ENCODE results near the gene ZNF626. TPM values are rescaled to one million over a fixed set of nuclear protein-coding genes. Genes with fewer than 3 reads are reported as not detected.
"Not testable (repeated sequence)": the region's sequence is repeated elsewhere in the genome, so short reads cannot be mapped to it uniquely, and the experiment has no call there.

The ZNF626 gene
- total RNA-seq, 2 experiments from 2014 or later: 6.7 to 6.8 TPM

- Histone ChIP-seq H3K4me1 (ENCODE audit: insufficient read depth, low read length) (no peaks in the 10 kb centered on the region), H3K27ac (ENCODE audit: low read depth in 1 of 2, low read length in 2 of 2) (no peak overlapping the region), H3K4me3 (ENCODE audit: low read length) (no peak overlapping the region), H3K9me3 (ENCODE audit: control insufficient read depth in 1 of 2, insufficient read depth in 1 of 2, low read length in 2 of 2) (peaks cover 30 to 43% of the 10 kb centered on the region in 2 experiments), H3K36me3 (ENCODE audit: insufficient read depth, low read length) (no peaks in the 10 kb centered on the region), H3K27me3 (ENCODE audit: control insufficient read depth in 1 of 2, insufficient read depth in 2 of 2, low read length in 2 of 2) (no peaks in the 10 kb centered on the region)
- ChIA-PET CTCF (no interaction called here), POLR2A (no interaction called here)
- Mint-ChIP-seq H3K9me3 (peaks cover 8% of the 10 kb centered on the region), H3K4me1 (ENCODE audit: low read depth) (no peaks in the 10 kb centered on the region), H3K4me3 (no peak overlapping the region), H3K27me3 (no peaks in the 10 kb centered on the region), H3K36me3 (ENCODE audit: low read depth) (peaks cover 18% of the 10 kb centered on the region), H3K27ac (no peak overlapping the region)
- ATAC-seq (ENCODE audit: poor library complexity): no peak
- no peak for DNase-seq
- intact Hi-C loops (cut with DNase I, micrococcal nuclease): loop anchor here in 1 of 2 experiments (2.0 kb wide), 1 partner anchor 85 kb away; no protein-coding TSS in a partner anchor
- TF ChIP-seq, protein P1, sequence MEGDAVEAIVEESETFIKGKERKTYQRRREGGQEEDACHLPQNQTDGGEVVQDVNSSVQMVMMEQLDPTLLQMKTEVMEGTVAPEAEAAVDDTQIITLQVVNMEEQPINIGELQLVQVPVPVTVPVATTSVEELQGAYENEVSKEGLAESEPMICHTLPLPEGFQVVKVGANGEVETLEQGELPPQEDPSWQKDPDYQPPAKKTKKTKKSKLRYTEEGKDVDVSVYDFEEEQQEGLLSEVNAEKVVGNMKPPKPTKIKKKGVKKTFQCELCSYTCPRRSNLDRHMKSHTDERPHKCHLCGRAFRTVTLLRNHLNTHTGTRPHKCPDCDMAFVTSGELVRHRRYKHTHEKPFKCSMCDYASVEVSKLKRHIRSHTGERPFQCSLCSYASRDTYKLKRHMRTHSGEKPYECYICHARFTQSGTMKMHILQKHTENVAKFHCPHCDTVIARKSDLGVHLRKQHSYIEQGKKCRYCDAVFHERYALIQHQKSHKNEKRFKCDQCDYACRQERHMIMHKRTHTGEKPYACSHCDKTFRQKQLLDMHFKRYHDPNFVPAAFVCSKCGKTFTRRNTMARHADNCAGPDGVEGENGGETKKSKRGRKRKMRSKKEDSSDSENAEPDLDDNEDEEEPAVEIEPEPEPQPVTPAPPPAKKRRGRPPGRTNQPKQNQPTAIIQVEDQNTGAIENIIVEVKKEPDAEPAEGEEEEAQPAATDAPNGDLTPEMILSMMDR (IDR thresholded peaks at IDR 0.05): no peak
Measured at GRCh38 chr19:20616071-20616470, 45.3 kb downstream of the ZNF626 start.

GRCh38 chr19:20614971-20615370 is 46.4 kb downstream of the ZNF626 start:
- H3K4me3 Mint-ChIP-seq; H3K27ac Mint-ChIP-seq; H3K27me3 Mint-ChIP-seq; H3K27me3 ChIP-seq (ENCODE audit: control insufficient read depth in 1 of 2, insufficient read depth in 2 of 2, low read length in 2 of 2); ATAC-seq (ENCODE audit: poor library complexity); H3K4me1 ChIP-seq (ENCODE audit: insufficient read depth, low read length); H3K36me3 ChIP-seq (ENCODE audit: insufficient read depth, low read length); intact Hi-C loops (cut with DNase I, micrococcal nuclease); H3K27ac ChIP-seq (ENCODE audit: low read depth in 1 of 2, low read length in 2 of 2); POLR2A ChIA-PET; CTCF ChIA-PET; H3K4me1 Mint-ChIP-seq (ENCODE audit: low read depth); H3K4me3 ChIP-seq (ENCODE audit: low read length); DNase-seq: not testable (repeated sequence)
- H3K9me3 ChIP-seq (ENCODE audit: control insufficient read depth in 1 of 2, insufficient read depth in 1 of 2, low read length in 2 of 2): peaks cover 23 to 43% of the 10 kb centered on the region in 2 experiments
- H3K9me3 Mint-ChIP-seq: peaks cover 11% of the 10 kb centered on the region
- peaks cover 27% of the 10 kb centered on the region for H3K36me3 Mint-ChIP-seq (ENCODE audit: low read depth)

- CTCF ChIA-PET: no interaction called here
- no peak for DNase-seq
- intact Hi-C loops (cut with DNase I, micrococcal nuclease): no loop called here
- H3K4me1 ChIP-seq (ENCODE audit: insufficient read depth, low read length): no peaks in the 10 kb centered on the region
- no peaks in the 10 kb centered on the region for H3K4me1 Mint-ChIP-seq (ENCODE audit: low read depth)
- peaks cover 22% of the 10 kb centered on the region for H3K36me3 Mint-ChIP-seq (ENCODE audit: low read depth)
- POLR2A ChIA-PET: no interaction called here
- H3K27me3 ChIP-seq (ENCODE audit: control insufficient read depth in 1 of 2, insufficient read depth in 2 of 2, low read length in 2 of 2): no peaks in the 10 kb centered on the region
- peaks cover 11% of the 10 kb centered on the region for H3K9me3 Mint-ChIP-seq
- H3K9me3 ChIP-seq (ENCODE audit: control insufficient read depth in 1 of 2, insufficient read depth in 1 of 2, low read length in 2 of 2): peaks cover 29 to 41% of the 10 kb centered on the region in 2 experiments
- H3K27ac ChIP-seq (ENCODE audit: low read depth in 1 of 2, low read length in 2 of 2): no peak overlapping the region
- H3K27ac Mint-ChIP-seq: no peak overlapping the region
- no peaks in the 10 kb centered on the region for H3K36me3 ChIP-seq (ENCODE audit: insufficient read depth, low read length)
- ATAC-seq (ENCODE audit: poor library complexity): no peak
- no peak overlapping the region for H3K4me3 Mint-ChIP-seq
- TF ChIP-seq, protein P1 (IDR thresholded peaks at IDR 0.05): no peak
- no peaks in the 10 kb centered on the region for H3K27me3 Mint-ChIP-seq
- H3K4me3 ChIP-seq (ENCODE audit: low read length): no peak overlapping the region
Measured at GRCh38 chr19:20612711-20613316, 48.6 kb downstream of the ZNF626 start.

DNA sequence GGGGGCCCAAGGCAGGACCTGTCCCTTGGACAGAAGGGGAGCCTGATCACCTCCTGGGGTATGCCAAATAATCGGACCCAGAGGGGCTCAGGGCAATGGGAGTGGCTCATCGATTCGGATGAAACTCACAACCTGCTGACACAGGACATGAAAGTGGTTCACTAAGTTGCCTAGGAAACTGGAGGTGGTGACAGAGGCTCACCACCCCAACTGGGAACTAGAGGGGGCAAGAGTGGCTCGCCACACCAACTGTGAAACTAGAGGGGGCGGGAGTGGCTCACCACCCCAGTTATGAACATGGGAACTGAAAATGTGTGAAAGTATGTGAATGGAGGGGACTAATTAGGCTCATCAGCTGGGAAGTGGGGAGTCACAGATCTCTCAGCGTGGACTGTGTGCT is 49.5 kb downstream of the ZNF626 start:
- Mint-ChIP-seq H3K9me3 (peaks cover 11% of the 10 kb centered on the region), H3K27ac (no peak overlapping the region), H3K27me3 (no peaks in the 10 kb centered on the region), H3K36me3 (ENCODE audit: low read depth) (peaks cover 22% of the 10 kb centered on the region), H3K4me1 (ENCODE audit: low read depth) (no peaks in the 10 kb centered on the region), H3K4me3 (no peak overlapping the region)
- POLR2A ChIA-PET: no interaction called here
- no peak overlapping the region for H3K4me3 ChIP-seq (ENCODE audit: low read length)
- no peak overlapping the region for H3K27ac ChIP-seq (ENCODE audit: low read depth in 1 of 2, low read length in 2 of 2)
- no peaks in the 10 kb centered on the region for H3K4me1 ChIP-seq (ENCODE audit: insufficient read depth, low read length)
- H3K36me3 ChIP-seq (ENCODE audit: insufficient read depth, low read length): no peaks in the 10 kb centered on the region
- no peaks in the 10 kb centered on the region for H3K27me3 ChIP-seq (ENCODE audit: control insufficient read depth in 1 of 2, insufficient read depth in 2 of 2, low read length in 2 of 2)
- DNase-seq (no peak), ATAC-seq (ENCODE audit: poor library complexity) (no peak)
- H3K9me3 ChIP-seq (ENCODE audit: control insufficient read depth in 1 of 2, insufficient read depth in 1 of 2, low read length in 2 of 2): peaks cover 33 to 37% of the 10 kb centered on the region in 2 experiments
- intact Hi-C loops (cut with DNase I, micrococcal nuclease): no loop called here
- CTCF ChIA-PET: no interaction called here
- TF ChIP-seq, protein P1 (IDR thresholded peaks at IDR 0.05): no peak
